SK-N-MC (cell line): ENCODE results near the gene CNPY4.

ENCODE experiments used
- EZH2 ChIP-seq: fragments of 200-600 bp; sonication (generic); IDR thresholded peaks from one replicate; pipeline ENCODE4 v1.6.1; 2017; ENCODE audit warnings: antibody characterized with exemption
- POLR2AphosphoS5 ChIP-seq: IDR thresholded peaks from 2 replicates; pipeline ENCODE4 v1.6.1; 2012; ENCODE audit warnings: mild to moderate bottlenecking, low read depth, low read length, borderline replicate concordance

GRCh38 chr7:100171087-100171681 lies 51.8 kb downstream of the CNPY4 start:
- TF ChIP-seq EZH2 = no peak
- TF ChIP-seq POLR2AphosphoS5 = no peak
